H4 (cell line): ENCODE measurements around the gene POU3F1. TPM values are rescaled to one million over a fixed set of nuclear protein-coding genes. Genes with fewer than 3 reads are reported as not detected.

Source experiments
- DNase-seq: peaks from one replicate; pipeline ENCODE4 v3.0.0-alpha.2; 2015; ENCODE audit warnings: low spot score
- total RNA-seq: library from RNA; depleted of rRNA; stranded (reverse); fragments of >200 nt; shearing (Covaris generic); gene quantifications from 2 replicates; pipeline ENCODE4 v1.2.3, GENCODE V29; 2014

Gene POU3F1
- total RNA-seq, 1 experiment from 2014 or later, result not detected

DNA sequence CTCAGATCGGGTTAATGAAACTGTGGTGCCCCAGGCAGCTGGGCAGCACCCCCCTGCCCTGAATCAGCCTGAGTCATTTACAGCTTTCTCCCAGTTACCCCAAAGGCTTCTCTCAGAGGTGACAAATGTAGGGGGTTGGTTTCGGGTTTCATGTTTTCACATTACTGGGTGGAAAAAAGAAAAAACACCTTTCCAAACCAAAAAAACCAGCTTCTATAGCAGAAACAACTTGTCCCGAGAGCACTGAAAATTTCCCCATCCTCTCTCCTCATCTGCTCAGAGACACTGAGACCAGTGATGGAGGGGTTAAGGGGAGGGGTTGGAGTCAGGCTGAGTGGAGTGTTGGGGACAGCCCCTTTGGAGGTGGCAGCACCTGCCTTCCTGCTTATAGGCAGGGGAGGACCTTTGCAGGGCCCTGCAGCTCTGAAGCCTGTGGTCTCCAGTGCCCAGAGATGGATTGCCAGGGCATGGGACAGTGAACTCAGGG lies 18.4 kb downstream of the POU3F1 start:
- no peak for DNase-seq

DNA sequence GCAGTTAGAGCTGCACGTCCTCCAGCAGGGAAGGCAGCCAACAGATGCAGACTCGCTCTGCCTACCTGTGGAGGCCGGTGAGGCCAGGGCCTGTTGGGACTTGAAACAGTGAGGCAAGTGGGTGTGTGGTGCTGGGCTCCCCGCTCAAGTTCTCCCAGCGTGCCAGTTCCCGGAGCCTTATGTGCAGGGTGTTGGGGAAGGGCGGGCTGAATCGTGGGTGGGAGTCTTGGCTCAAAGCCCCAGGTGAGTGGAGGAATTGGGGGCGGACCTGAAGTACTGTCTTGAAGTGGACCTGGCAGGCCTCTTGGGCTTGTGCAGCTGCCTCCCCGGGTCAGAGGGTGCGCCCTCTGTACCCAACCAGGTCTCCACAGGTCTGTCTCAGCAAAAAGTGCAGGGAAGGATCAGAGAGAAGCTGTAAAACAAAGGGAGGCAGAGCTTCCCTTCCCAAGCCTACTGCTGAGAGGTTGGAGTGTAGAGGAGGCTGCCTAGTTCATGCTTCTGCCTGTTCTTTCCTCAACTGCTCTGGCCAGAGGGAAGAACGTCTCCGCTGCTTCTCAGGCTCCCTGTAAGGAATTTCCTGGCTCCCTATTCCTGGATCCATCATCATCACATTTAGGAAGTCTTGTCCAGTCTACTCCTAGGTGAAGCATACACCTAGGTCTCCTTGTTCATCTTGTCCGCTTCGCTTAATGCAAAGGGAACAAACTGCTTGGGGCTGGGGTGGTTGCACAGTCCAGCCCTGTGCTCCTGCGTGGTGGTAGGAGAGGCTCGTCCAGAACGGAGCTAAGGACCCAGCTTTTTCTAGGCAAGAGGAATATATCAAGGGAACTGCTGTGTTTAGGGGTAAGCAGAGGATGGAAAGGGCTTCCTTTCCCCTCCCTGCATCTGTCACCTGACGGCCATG lies 19.1 kb downstream of the POU3F1 start:
- DNase-seq, result no peak

DNA sequence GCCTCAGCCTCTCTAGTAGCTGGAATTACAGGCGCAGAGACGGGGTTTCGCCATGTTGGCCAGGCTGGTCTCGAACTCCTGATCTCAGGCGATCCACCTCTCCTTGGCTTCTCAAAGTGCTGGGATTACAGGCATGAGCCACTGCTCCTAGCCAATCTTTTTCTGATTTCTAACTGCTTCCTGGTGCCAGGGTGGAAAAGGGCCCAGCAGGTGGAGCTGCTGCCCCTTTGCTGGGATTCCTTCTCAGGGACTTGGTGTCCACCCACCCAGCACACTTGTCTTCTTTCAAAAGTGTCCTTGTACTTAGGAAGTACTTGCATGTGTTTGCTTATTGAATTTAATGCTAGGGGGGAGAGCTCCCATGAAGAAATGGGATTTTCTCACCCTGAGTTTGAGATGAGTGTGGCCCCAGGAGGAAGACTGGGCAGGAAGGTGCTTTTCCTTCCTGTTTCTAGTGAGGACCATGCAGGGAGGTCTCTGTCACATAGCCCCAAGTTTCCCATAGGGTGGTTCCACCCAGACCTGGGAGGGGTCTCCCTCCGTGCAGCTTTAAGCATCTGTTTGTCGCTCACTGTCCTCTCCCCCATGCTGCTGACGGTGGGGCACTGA lies 19.9 kb downstream of the POU3F1 start:
- DNase-seq, result peak; percentile 63

- DNase-seq, result no peak
Measured at GRCh38 chr1:38025664-38026063, 20.9 kb downstream of the POU3F1 start.

DNA sequence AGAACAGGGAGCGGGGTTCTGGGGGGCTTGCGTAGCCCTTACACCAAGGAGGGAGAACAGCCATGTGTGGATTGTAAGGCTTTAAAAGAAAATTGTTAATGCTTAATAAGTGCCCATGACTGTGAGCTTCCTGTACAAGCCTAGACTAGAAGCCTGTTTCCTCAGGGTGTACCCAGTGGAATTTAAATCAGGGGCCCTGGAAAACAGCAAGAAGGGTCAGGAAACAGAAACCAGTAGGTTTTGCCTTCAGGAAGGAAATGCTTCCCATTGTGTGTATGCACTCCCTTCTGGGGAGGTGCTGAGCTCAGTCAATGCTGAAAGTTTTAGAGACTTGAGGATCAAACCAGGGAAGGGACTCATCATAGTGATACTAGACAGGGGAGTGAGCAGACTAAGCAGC lies 21.4 kb downstream of the POU3F1 start:
- DNase-seq, result no peak

DNA sequence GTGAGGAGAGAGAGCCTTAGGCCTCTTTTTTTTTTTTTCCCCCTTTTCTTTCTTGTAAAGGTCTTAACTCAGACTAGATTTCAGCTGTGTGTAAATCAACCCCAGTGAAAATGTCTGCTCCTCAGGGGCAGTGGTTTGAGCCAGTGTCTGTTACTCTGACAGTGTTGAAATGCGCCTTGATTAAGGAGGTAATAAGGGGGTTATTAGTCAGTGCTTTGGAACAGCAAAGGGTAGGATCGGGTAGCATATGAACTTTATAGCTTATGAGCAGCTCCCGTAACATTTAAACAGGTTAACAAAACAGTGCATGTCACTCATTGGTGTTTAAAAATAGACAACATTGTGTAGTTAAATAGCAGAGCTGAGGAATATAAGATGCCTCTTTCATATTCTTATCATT lies 23.8 kb downstream of the POU3F1 start:
- no peak for DNase-seq

DNA sequence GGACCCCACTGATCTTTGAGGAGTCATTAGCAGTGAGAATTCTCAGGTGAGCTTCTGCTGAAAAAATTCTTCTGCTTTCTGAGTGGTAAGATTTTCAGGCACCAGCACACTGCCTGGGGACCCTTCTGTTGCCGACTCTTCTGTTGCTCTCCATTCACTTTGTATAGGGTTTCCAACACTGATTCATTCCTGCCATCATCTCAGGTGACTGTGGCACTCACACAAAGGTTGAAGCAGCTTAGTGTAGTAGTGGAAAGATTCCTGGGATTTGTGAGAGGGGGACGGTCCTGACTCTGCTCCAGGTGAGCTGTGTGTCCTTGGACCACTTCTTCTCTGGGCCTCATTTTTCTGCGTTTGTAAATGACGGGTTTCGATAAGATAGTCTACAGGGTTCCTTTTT lies 24.6 kb downstream of the POU3F1 start:
- DNase-seq, result no peak

DNA sequence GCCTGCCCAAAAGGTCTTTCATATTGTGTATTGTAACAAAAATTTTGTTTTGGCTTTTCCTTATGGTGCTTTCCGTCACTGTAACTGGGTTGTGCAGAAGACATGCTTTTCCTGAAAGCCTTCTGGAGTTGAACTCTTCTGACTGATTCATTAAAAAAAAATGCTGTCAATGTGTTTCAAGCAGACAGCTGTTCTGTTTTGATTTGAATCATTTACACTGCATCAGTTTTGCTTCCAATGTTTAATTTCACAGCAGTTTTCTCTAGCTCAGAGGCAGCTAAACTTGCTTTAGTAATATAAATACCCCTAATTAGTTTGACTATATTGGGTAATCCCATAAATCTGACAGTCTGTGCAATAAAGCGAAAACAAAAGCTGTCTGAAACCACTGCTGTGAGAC lies 26.2 kb downstream of the POU3F1 start:
- no peak for DNase-seq

DNA sequence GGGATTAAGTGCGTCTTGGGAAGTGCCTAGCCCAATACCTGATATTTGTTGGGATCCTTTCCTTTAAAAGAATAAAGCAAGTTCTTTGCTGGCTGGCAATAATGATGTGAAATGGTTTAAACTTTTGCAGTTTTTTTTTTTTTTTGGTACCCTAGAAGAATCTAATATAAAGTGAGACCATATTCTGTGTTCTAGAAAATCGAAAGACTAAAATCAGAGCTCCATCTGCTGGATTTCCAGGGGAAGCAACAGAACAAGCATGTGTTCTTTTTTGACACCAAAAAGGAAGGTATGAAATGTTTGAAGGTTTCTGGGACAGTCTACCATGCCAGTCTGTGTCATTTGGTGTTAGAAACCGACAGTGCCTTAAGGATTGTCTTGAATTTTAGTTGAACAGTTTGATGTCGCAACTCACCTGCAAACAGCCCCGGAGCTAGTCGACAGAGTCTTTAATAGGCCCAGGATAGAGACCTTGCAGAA lies 27.7 kb downstream of the POU3F1 start:
- no peak for DNase-seq

DNA sequence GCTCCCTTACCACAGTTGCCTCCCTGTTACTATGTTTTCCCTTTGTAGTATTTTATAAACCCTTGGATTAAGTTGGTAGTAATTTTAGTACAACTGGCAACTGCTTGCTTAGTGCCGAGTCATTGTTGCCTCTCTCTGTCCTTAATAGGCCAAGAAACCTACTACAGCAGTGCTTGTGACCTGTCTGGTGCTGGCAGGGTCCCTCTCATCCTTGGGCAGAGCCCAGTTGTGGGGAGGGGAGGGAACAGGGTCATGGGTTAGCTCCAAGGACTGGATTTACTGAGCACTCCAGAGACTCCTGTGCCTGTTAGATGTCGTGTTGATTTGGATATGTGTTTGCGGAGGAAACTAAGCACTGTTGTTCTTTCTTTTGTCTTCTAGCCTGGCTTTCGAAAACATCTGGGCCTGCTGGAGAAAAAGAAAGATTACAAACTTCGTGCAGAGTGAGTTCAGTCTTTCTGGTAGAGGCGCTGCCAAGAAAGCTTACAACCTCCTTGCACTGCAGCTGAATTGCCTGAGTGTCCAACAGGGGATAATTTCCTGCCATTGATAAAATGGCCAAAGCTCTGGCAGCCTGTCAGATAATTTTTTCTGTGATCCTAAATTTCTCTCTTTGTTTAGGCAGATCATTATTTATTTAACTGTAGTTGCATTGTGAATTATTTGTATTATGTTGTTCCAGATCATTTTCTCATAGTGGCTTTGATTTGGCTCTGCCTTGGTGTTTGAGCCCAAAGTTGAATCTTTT lies 30.4 kb downstream of the POU3F1 start:
- no peak for DNase-seq

DNA sequence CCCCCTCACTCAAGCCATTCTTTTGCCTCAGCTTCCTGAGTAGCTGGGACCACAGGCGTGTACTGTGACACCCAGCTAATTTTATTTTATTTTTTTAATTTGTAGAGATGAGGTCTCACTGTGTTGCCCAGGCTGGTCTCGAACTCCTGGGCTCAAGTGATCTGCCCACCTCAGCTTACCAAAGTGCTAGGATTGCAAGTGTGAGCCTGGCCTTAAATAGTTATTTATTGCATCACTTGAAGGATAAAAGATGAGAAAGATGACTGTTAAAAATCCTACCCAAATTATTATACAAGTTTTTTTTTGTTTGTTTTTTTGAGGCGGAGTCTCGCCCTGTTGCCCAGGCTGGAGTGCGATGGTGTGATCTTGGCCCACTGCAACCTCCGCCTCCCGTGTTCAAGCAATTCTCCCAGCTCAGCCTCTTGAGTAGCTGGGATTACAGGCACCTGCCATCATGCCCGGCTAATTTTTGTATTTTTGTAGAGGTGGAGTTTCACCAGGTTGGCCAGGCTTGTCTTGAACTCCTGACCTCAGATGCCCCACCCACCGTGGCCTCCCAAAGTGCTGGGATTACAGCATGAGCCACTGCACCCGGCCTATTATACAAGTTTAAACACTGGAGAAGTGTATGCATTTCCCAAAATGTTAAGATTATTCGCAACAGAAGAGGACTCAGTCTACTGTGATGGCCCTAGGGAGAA lies 31.7 kb downstream of the POU3F1 start:
- no peak for DNase-seq

DNA sequence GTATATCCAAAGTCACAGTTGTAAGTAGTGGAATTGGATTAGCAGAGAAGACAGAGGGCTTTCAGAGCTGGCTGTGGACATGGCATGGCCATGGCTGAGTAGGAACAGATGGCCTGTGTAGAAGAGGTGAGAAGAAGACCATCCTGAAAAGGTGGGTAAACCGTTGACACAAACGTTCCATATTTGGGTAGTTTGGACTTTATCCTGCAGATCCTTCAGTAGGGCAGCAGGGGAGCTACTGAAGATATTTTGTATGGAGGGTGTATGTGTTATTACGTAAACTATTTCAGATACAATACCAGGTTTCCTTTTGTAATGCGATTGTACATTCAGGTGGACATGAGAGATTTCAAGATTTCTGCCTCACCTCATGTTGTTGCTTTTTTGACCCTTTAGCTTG lies 32.4 kb downstream of the POU3F1 start:
- no peak for DNase-seq

GRCh38 chr1:38013227-38013622 lies 33.4 kb downstream of the POU3F1 start:
- no peak for DNase-seq

- peak; percentile 98 for DNase-seq
Measured at GRCh38 chr1:38012363-38013226, 34.0 kb downstream of the POU3F1 start, which contains the start of gene UTP11. Gene UTP11, plus strand, starts transcription at chr1:38012734. Its CDS starts 69 bp downstream, at chr1:38012803.

DNA sequence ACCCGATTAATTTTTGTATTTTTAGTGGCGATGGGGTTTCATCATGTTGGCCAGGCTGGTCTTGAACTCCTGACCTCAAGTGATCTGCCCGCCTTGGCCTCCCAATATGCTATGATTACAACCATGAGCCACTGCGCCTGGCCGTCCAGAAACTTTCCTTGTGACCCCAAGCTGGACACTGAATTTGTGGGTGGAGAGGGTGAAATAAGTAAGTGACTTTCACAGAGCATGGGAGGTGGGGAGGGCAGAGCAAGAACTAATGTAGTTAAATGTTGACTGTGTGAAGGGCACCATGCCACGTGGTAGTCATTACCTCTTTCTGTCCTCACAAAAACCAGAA lies 36.8 kb downstream of the POU3F1 start:
- no peak for DNase-seq

GRCh38 chr1:38009088-38009840 lies 37.3 kb downstream of the POU3F1 start:
- DNase-seq, result no peak

DNA sequence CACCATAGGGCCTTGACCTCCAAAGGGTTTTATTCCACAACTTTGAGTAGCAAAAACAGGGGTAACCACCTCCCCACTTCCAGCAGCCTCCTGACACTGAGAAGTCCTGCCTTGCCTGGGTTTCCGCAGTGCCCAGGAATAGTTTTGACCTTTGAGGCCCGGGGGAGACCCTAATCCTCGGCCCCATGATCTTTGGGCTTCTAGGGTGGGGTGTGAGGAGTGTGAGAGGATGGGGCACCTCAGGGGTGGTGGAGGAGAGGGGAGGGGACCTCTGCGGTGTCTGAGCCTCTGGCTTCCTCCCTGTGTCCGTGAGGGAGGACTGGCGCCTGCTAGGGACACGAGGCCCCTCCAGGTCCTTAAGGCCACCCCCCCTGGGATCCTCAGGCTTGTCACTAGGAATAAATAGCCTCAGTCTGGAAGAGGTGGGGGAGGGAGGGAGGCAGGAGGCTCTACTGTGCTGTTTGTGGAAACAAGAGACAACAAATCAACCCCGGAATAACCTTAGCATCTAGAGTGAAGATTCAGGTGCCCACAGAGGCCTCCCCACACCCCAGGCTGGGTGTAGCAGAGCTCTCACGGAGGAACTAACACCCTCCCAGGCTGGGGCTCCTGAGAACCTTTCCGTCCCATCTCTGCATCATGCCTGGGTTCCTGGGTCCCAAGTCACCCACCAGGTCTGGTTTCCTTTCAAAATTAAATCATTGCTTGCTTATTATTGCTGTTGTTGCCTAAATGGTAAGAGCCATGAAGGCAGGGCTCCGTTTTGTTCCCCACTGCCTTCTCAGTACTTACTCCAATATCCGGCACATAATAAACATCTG lies 40.4 kb downstream of the POU3F1 start:
- no peak for DNase-seq

GRCh38 chr1:38005195-38006007 lies 41.2 kb downstream of the POU3F1 start, which contains the start of gene FHL3:
Gene FHL3, minus strand, starts transcription at chr1:38005514. Its CDS starts 6,102 bp downstream, at chr1:37999412.
- no peak for DNase-seq
